Gastroesophageal sphincter (tissue), 3 donors: ENCODE measurements around the gene ERRFI1.

Experiments used
- CTCF ChIP-seq, 4 experiments: fragments of 200-600 bp in 2 of 4; fragments of 450-650 bp in 2 of 4; sonication (generic) in 1 of 4; IDR thresholded peaks; one replicate each; pipeline ENCODE4 v1.5.1; 2017 to 2019; ENCODE audit warnings: antibody characterized with exemption in 4 of 4, mild to moderate bottlenecking in 2 of 4, moderate library complexity in 2 of 4
- POLR2A ChIP-seq, 2 donors: fragments of 450-650 bp; IDR thresholded peaks; one replicate each; pipeline ENCODE4 v1.6.1; 2017; ENCODE audit warnings: antibody characterized with exemption in 2 of 2, mild to moderate bottlenecking in 2 of 2, moderate library complexity in 1 of 2
- POLR2AphosphoS5 ChIP-seq: sonication (generic); formaldehyde crosslinking; IDR thresholded peaks from one replicate; pipeline ENCODE4 v1.6.1; 2017; ENCODE audit warnings: antibody characterized with exemption

GRCh38 chr1:8011016-8011415, 15.1 kb downstream of the ERRFI1 start:
- TF ChIP-seq CTCF (IDR thresholded peaks at IDR 0.05) (no peak), POLR2A (IDR thresholded peaks at IDR 0.05) (no peak), POLR2AphosphoS5 (no peak)
